HG03342 (cell line): ENCODE data around the gene FILIP1L.
A peak's percentile ranks its signal among the peaks of the same experiment; 100 is the strongest.

Experiments used
- ATAC-seq: cut with Tn5 transposase; IDR thresholded peaks from one replicate; pipeline ENCODE4 v1.9.1; 2021; ENCODE audit warnings: mild to moderate bottlenecking, moderate library complexity; ENCODE audit not compliant: unreplicated experiment

The FILIP1L gene

GRCh38 chr3:99873269-99874102 lies 240.8 kb downstream of the FILIP1L start:
- ATAC-seq: no peak

DNA sequence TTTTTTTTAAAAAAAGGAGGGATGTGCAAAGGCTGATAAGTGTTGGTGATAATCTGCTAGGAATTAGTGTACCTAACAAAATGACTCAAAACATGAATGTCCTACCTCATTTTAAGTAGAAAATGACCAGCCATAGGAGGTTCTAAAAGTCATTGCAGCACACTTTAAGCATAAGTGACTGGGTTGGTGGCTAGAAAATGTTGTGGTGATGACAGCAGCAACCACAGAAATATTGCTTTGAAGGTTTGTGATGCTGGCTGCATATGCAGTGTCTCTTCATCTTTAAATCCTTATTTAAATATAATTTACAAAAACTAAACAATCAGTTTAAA lies 241.4 kb downstream of the FILIP1L start:
- ATAC-seq: peak; percentile 55

GRCh38 chr3:99871231-99872045 lies 242.9 kb downstream of the FILIP1L start:
- ATAC-seq: no peak

DNA sequence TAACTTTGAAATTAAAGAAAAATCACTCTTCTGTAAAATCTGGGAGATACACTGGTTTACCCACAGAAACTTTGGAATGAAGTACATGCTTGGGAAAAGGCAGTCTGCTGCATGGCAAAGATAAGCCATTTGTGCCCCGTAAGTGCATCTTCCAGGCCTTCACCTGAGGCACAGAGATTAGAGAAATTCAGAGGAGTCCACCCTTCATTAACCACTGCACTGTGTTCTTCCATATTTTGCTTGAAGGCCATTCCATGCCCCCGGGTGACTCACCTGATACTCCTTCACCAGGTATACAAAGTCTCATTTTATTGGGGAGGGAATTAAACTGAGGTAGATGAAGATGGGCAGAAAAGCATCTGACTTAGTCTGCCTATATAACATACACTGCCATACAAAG lies 243.6 kb downstream of the FILIP1L start:
- no peak for ATAC-seq

DNA sequence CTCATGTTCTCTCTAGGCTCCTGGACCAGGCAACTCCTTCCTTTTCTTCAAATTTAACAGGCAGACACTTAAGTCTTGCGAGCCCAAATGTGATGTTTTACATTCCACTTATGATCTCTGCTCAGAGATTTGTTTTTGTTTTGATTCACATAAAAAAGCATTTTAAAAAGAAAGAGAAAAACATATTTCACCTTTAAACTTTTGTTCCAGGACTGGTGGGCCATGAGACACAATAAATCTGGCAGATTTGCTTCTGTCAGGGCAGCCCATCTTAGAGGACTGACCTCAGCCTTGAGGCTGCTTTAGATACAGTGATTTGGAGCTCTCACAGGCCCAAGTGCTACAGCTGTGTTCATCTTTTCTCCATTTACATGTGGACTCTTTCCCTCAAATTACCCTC lies 244.7 kb downstream of the FILIP1L start:
- no peak for ATAC-seq

DNA sequence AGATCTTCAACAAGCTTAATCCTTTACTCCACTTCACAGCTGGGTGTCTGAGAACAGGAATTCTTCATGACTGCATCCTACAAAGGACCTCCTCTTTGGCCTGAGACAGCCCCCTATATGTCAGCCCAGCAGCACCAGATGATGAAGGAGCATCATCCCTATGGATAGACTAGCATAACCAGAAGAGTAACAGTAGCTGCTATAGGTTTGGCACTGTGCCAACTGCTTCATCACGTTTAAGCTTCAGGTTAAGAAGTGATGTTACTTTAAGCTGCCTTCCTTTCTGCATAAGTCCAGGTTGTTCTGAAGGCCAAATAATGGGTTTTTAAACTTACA lies 246.0 kb downstream of the FILIP1L start:
- no peak for ATAC-seq

- no peak for ATAC-seq
Measured at GRCh38 chr3:99867594-99868310, 246.5 kb downstream of the FILIP1L start.

GRCh38 chr3:99866261-99866761 lies 248.0 kb downstream of the FILIP1L start:
- ATAC-seq: no peak

DNA sequence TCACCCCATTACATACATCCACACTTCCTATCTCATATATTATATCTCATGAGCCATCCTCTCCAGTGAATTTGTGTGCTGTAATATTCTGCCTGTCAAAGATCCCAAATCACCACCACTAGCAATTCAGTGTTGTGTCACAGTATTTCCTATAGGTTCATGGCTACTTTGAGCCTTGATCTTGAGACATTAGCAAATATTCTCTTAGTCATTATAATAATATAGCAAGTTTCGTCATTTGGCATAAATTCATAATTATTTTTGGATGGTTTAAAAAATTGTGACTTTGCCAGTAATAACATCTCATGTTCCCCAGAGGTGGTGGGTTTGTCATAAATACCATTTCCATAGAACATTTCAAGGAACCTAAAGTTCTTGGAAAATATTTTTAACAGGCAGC lies 249.0 kb downstream of the FILIP1L start:
- ATAC-seq: no peak

- no peak for ATAC-seq
Measured at GRCh38 chr3:99864289-99864688, 250.0 kb downstream of the FILIP1L start.

- ATAC-seq: no peak
Measured at GRCh38 chr3:99863588-99863987, 250.7 kb downstream of the FILIP1L start.

DNA sequence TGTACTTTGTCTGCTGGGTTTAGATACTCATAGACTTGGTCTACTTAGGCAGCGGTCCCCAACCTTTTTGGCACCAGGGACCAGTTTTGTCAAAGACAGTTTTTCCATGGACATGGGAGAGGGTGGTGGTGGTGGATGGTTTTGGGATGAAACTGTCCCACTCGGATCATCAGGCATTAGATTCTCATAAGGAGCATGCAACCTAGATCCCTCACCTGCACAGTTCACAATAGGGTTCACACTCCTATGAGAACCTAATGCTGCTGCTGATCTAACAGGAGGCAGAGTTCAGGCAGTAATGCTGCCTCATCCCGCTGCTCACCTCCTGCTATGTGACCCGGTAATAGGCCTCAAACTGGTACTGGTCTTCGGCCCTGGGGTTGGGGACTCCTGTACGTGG lies 251.3 kb downstream of the FILIP1L start:
- ATAC-seq: no peak

- ATAC-seq: no peak
Measured at GRCh38 chr3:99862208-99862607, 252.1 kb downstream of the FILIP1L start.

DNA sequence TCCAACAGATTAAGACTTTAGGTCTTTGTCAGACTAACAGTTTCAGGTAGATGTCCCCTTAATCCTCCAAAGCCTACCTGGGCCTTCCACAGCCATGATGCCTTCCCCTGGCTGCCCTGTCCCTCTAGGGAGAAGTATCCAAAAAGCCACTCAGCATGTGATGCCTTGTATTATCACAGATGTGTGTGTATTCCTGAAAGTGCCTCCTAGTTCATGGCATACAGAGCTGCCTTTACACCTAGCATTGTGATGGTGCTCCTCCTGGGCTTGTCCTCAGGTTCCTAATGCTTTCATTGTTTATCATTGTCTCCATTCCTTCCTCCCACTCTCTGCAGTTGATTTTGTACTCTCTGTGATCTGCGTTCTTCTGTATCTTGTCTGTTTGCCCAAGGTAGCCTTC lies 253.1 kb downstream of the FILIP1L start:
- ATAC-seq: no peak

- ATAC-seq: no peak
Measured at GRCh38 chr3:99859825-99860224, 254.5 kb downstream of the FILIP1L start.

DNA sequence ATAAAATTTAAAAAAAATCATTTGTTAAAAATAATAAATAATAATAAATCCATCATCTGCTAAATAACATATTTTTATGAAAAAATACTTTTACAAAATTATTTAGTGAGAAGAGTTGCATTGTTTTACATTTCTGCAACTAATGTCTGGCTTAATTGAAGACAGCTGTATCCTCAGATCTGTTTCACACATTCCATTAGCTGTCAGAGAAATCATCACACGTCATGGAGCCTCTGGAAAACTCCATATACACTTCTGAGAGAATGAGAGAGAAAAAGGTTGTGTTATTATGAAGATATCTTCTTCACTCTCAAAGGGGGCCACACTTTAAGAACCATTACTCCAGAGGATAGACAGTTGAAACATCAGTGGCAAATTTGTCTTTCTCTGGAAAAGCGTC lies 255.8 kb downstream of the FILIP1L start:
- ATAC-seq: no peak

- no peak for ATAC-seq
Measured at GRCh38 chr3:99857278-99857677, 257.0 kb downstream of the FILIP1L start.

DNA sequence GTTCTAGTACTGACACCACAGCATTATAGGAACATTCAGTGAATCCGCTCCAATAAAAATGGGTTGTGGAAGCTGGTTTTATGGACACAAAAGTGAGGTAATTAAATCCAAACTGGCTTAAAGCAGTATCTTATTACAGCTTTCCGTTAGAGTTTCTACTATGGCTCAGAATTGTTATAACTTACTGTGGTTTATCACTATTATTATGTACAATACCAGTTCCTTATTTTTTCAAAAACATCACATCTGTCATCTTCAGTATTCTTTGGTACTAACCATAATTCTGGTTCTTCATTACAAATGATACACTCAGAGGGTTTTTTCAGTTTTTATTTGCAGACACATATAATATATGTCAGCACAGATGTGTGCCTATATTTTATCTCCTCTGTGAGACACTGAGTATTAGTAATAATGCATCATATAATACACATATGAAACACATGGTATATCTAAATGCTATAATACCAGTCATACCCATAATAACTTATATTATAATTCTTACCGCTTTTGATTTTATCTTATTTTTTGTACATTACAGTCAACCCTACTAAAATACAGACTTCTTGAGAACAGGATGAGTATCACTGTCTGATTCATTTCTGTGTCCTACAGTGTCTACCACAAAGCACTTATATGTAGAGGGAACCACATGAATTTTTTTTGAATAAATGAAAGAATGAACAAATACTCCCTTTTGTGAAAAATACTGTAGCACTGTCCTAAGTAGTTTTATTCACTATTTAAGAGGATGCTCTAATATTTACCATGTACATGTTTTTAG lies 257.7 kb downstream of the FILIP1L start:
- no peak for ATAC-seq

- ATAC-seq: no peak
Measured at GRCh38 chr3:99855900-99856299, 258.4 kb downstream of the FILIP1L start.

- no peak for ATAC-seq
Measured at GRCh38 chr3:99854756-99855298, 259.5 kb downstream of the FILIP1L start.
